Activated T-helper 1 cell treated with anti-CD3 and anti-CD28 coated beads, Interleukin-12 subunit alpha, Interleukin-12 subunit beta, Interleukin-2, Interleukin-4 antibody, amounts not matched to agents 30 ng/mL and 10 ng/mL and 1 ng/mL, durations not matched to agents 14 hours and 24 hours and 36 hours (primary cell): ENCODE data around the gene ZNF469. TPM values are rescaled to one million over a fixed set of nuclear protein-coding genes. Genes with fewer than 3 reads are reported as not detected.

Experiments used
- DNase-seq: peaks from one replicate; pipeline ENCODE4 v3.0.0; 2021; ENCODE audit warnings: low spot score
- H3K27ac Mint-ChIP-seq: one replicate; pipeline ENCODE4 v1.8.0; 2021; ENCODE audit warnings: mild to moderate bottlenecking, mixed read lengths
- H3K27me3 Mint-ChIP-seq: one replicate; pipeline ENCODE4 v1.8.0; 2022; ENCODE audit warnings: mild to moderate bottlenecking, moderate library complexity, mixed read lengths; ENCODE audit not compliant: insufficient read depth
- H3K36me3 Mint-ChIP-seq: one replicate; pipeline ENCODE4 v1.8.0; 2021; ENCODE audit warnings: low read depth, mixed read lengths
- H3K4me1 Mint-ChIP-seq: one replicate; pipeline ENCODE4 v1.8.0; 2021; ENCODE audit warnings: low read depth, mixed read lengths
- H3K4me3 Mint-ChIP-seq: one replicate; pipeline ENCODE4 v1.8.0; 2021; ENCODE audit warnings: mild to moderate bottlenecking, moderate library complexity, mixed read lengths
- H3K9me3 Mint-ChIP-seq: one replicate; pipeline ENCODE4 v1.8.0; 2021; ENCODE audit warnings: mixed read lengths
- intact Hi-C: fragments of 100-400 bp; cut with micrococcal nuclease; formaldehyde crosslinking; loops from one replicate; pipeline ENCODE4 v1.15.1; 2024
- total RNA-seq: library from RNA; stranded (reverse); gene quantifications from 2 replicates; pipeline ENCODE4 v1.2.3, GENCODE V29; 2022

Gene ZNF469
- total RNA-seq, 1 donor from 2014 or later, result 0.57 TPM

DNA sequence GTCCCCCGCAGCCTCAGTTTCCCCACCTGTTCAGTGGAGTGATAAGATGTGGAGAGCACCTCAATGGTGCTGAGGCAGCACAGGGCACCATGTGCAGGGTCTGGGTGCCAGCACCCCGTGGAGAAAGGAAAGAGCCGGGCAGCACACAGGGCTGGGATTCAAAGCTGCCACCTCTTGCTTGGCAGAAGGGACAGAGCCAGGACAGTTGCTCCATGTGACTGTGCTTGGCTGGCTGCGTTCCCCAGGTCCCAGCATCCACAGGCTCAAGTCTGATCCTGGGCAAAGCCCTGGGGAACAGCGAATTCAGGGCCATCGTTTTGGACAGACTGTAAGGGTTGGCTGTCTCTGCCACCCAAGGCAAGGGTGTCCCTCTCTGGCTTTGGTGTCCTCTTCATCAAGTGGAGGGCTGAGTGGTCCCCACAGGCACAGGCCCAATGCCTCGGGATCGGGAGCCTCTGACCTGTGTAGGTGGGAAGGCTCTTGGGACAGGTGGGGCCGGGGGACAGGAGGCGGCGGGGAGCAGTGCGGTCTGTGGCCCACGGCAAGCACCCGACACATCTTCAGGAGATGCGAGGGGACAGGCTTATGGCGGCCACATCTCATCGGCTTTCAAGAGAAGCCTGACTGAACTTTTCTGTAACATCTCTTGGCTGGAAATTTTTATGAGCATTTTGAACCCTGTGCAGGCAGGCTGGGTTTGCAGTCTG is 8.5 kb downstream of the ZNF469 start:
- no peak for DNase-seq
- H3K4me3 Mint-ChIP-seq, result no peak overlapping the region
- H3K27me3 Mint-ChIP-seq, result no peaks in the 10 kb centered on the region
- no peak overlapping the region for H3K27ac Mint-ChIP-seq
- no peaks in the 10 kb centered on the region for H3K4me1 Mint-ChIP-seq
- H3K9me3 Mint-ChIP-seq, result no peaks in the 10 kb centered on the region
- intact Hi-C loops, result no loop called here
- H3K36me3 Mint-ChIP-seq, result no peaks in the 10 kb centered on the region

DNA sequence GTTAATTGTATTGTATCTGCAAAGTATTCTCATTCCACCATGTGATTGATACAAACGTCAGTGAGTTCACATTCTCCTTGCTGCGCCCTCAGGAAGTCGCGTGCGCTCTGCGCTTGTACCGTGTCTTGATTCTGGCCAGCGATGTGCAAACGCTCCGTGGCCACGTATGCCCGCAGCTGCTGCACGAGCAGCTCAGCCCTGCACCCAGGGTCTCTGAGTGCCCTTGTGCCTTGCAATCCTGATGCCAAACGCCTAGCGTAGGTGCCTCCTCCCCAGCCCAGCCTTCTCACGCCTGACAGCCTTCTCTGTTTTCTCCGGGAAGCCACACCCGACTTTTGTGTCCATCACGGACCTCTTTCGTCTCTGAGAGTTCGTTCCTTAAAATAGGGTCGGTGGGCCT is 9.4 kb downstream of the ZNF469 start:
- Mint-ChIP-seq H3K36me3 (no peaks in the 10 kb centered on the region), H3K9me3 (no peaks in the 10 kb centered on the region), H3K4me1 (no peaks in the 10 kb centered on the region), H3K27ac (no peak overlapping the region), H3K27me3 (no peaks in the 10 kb centered on the region), H3K4me3 (no peak overlapping the region)
- intact Hi-C loops, result no loop called here
- DNase-seq, result no peak

DNA sequence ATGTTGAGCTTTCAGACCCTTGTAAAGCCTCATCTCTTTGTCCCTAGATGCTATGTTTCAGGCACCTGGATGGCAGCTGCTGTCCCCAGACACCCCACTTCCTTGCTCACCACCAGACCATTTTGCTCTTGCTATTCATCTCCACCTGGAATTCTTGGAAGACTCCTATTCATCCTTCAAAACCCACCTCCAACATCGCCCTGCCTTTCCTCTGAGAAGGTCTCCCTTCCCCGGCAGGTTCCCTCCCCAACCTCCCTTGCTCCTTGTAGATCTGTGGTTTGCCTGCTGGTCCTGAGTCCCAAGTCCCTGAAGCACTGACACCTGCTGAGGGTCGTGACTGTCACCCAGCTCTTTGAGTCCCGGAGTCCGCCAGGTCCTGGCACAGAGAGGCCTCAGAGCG is 9.9 kb downstream of the ZNF469 start:
- Mint-ChIP-seq H3K27me3 (no peaks in the 10 kb centered on the region), H3K9me3 (no peaks in the 10 kb centered on the region), H3K36me3 (no peaks in the 10 kb centered on the region), H3K27ac (no peak overlapping the region), H3K4me1 (no peaks in the 10 kb centered on the region), H3K4me3 (no peak overlapping the region)
- no peak for DNase-seq
- intact Hi-C loops, result no loop called here

DNA sequence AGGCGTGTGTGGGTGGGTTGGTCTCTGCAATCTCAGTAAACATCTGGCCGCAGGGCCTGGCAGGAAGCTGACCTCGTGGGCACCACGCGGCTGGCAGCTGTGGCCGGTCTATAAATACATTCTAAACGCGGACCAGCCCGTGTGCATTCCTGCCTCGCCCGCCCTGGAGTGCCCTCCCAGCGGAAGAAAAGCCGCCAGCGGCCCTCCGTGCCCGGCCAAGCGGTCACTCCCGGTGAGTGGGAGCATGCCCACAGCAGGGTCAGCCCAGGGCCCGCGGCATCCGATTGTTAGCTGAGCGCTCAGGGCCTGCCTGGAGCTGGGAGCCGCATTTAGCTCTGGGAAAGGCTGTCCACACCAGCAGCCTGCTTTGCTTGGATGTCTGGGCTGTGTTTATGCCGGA is 10.3 kb downstream of the ZNF469 start:
- H3K4me3 Mint-ChIP-seq, result no peak overlapping the region
- no peaks in the 10 kb centered on the region for H3K4me1 Mint-ChIP-seq
- intact Hi-C loops, result no loop called here

DNA sequence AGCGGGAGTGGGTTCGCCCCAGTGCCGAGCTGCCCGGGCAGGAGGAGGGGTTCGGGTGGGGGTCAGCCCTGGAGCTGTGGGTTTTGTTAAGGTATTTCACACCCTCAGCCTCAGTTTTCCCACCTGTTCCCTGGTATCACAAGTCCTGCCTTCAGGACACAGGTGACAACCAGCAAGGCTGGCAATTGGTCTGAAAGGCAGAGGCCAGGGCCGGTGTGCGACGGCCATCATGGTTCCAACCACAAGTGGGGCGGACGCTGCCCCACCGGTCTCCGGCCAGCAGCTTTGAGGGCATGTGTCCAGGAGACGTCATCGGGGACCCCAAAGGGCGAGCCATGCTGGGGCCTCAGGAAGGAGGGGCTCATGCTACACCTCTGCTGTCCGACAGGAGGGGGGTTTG is 10.8 kb downstream of the ZNF469 start:
- Mint-ChIP-seq H3K36me3 (no peaks in the 10 kb centered on the region), H3K4me3 (no peak overlapping the region), H3K27ac (no peak overlapping the region), H3K27me3 (no peaks in the 10 kb centered on the region), H3K4me1 (no peaks in the 10 kb centered on the region), H3K9me3 (peaks cover 4% of the 10 kb centered on the region)
- no peak for DNase-seq
- intact Hi-C loops, result no loop called here

More for the DNA sequence above, 10.3 kb downstream of the ZNF469 start:
- H3K27ac Mint-ChIP-seq, result no peak overlapping the region
- H3K36me3 Mint-ChIP-seq, result no peaks in the 10 kb centered on the region
- DNase-seq, result no peak
- no peaks in the 10 kb centered on the region for H3K27me3 Mint-ChIP-seq
- H3K9me3 Mint-ChIP-seq, result peaks cover 1% of the 10 kb centered on the region

DNA sequence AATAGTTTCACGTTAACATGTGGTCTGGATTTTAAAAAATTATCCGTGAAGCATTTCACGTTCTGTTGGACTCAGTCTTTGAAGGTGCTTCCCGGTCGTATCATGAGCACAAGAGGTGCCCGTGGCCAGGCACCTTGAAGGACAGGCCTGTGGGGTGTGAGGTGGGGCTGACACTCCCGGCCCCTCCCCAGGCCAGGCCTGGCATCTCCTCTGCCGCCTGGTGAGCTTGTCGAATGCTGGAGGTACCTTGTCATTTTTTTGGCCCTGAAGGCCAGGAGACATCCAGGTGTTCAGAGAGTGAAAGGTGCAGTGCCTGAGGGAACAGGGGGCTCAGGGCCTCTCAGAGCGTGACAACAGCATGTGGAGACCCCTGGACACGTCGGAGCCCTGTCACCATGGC is 11.7 kb downstream of the ZNF469 start:
- DNase-seq, result no peak
- no peaks in the 10 kb centered on the region for H3K36me3 Mint-ChIP-seq
- H3K4me1 Mint-ChIP-seq, result no peaks in the 10 kb centered on the region
- intact Hi-C loops, result no loop called here
- peaks cover 4% of the 10 kb centered on the region for H3K9me3 Mint-ChIP-seq
- no peaks in the 10 kb centered on the region for H3K27me3 Mint-ChIP-seq
- no peak overlapping the region for H3K27ac Mint-ChIP-seq
- no peak overlapping the region for H3K4me3 Mint-ChIP-seq

DNA sequence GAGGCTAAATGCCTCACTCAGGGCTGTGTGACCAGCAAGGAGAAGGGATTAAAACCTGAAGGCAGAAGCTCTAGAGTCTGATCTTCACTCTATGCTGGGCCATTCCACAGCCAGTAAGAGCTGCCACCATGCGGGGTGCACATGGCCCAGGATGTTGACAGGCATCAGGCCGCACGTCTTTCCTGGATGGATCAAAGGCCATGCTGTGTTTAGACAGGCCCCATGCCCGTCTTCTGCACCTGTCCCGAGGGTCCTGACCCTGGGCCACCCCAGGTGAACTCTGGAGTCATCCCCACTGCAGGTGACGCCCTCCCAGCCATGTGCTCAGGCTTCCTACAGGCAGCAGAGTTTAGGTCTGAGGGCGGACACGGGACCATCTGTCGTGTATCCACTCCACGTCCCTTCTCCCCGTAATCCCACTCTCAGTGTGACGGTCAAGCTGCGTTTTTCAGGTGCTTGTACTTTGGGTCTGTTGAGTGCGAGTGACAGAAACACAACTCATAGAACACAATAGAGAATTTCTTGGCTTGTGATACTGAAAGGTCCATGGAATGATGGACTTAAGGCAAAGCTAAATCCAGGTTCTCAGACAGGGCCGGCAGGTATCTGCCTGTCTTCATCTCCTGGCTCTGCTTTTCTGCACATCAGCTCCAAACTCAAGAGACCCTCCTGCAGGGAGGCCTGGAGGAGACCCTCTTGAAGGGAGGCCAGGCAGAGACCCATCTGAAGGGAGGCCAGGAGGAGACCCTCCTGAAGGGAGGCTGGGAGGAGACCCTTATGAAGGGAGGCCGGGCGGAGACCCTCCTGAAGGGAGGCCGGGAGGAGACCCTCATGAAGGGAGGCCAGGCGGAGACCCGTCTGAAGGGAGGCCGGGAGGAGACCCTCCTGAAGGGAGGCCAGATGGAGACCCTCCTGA is 13.2 kb downstream of the ZNF469 start:
- H3K27ac Mint-ChIP-seq, result no peak overlapping the region

DNA sequence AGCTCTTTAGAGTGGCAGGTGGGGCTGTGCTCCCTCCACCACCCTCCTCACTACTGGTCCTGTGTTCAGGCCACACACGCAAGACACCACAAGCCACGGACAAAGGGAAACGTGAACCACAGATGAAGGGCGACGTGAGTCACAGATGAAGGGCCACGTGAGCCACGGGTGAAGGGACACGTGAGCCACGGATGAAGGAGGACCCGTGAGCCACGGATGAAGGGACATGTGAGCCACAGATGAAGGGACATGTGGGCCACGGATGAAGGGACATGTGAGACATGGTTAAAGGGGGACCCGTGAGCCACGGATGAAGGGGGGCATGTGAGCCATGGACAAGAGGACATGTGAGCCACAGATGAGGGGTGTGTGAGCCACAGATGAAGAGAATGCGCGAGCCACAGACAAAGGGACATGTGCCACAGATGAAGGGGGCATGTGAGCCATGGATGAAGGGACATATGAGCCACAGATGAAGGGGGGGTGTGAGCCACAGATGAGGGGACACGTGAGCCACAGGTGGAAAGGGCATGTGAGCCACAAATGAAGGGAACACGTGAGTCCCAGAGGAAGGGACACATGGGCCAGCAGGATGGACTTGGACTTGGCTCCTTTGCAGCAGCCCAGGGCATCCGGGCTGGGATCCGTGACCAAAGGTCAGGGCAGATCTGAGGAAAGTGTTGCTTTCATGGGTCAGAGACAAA is 15.6 kb downstream of the ZNF469 start:
- intact Hi-C loops, result no loop called here
- H3K4me3 Mint-ChIP-seq, result no peak overlapping the region
- no peak overlapping the region for H3K27ac Mint-ChIP-seq
- peaks cover 4% of the 10 kb centered on the region for H3K9me3 Mint-ChIP-seq
- H3K4me1 Mint-ChIP-seq, result no peaks in the 10 kb centered on the region
- DNase-seq, result no peak
- H3K36me3 Mint-ChIP-seq, result no peaks in the 10 kb centered on the region
- no peaks in the 10 kb centered on the region for H3K27me3 Mint-ChIP-seq

More for the DNA sequence above, 13.2 kb downstream of the ZNF469 start:
- DNase-seq, result no peak
- H3K36me3 Mint-ChIP-seq, result no peaks in the 10 kb centered on the region
- peaks cover 4% of the 10 kb centered on the region for H3K9me3 Mint-ChIP-seq
- no peak overlapping the region for H3K4me3 Mint-ChIP-seq
- H3K27me3 Mint-ChIP-seq, result no peaks in the 10 kb centered on the region
- intact Hi-C loops, result no loop called here
- H3K4me1 Mint-ChIP-seq, result no peaks in the 10 kb centered on the region

DNA sequence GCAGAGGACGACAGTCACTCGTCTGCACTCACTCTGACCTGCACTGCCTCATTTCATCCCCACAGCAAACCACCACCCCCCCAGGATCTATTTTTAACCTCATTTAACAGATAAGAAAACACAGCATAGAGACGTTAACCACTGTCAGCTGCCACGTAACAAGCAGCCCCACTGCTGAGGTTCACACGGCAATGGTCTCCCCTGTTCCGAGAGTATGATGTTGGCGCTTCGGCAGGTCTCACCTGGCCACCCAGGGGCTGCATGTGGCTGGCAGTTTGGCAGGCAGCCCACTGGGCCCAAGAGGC is 16.1 kb downstream of the ZNF469 start:
- H3K4me3 Mint-ChIP-seq, result no peak overlapping the region
- peaks cover 4% of the 10 kb centered on the region for H3K9me3 Mint-ChIP-seq
- DNase-seq, result no peak
- no peaks in the 10 kb centered on the region for H3K36me3 Mint-ChIP-seq
- H3K27ac Mint-ChIP-seq, result no peak overlapping the region
- no peaks in the 10 kb centered on the region for H3K27me3 Mint-ChIP-seq
- intact Hi-C loops, result no loop called here
- no peaks in the 10 kb centered on the region for H3K4me1 Mint-ChIP-seq

DNA sequence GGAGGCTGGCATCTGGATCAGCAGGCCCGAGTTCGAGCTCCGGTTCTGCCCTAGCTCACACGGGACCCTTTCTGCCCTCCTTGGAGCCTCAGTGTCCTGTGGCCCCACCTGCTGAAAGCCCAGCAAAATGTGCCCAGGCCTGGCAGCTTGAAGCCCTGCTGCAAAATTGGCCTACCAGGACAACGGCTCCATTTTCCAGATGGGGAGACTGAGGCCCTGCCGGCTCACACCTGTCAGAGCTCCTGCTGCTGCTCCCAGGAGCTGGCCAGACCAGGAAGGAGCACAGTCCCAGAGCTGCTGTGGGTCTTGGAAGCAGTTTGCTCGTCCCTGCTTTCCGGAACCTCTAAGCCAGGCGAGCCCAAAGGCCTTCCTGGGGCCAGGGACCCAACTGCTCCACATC is 17.4 kb downstream of the ZNF469 start:
- H3K4me3 Mint-ChIP-seq, result no peak overlapping the region
- DNase-seq, result no peak
- H3K4me1 Mint-ChIP-seq, result no peaks in the 10 kb centered on the region
- no peaks in the 10 kb centered on the region for H3K27me3 Mint-ChIP-seq
- no peak overlapping the region for H3K27ac Mint-ChIP-seq
- H3K36me3 Mint-ChIP-seq, result no peaks in the 10 kb centered on the region
- H3K9me3 Mint-ChIP-seq, result peaks cover 4% of the 10 kb centered on the region
- intact Hi-C loops, result no loop called here

DNA sequence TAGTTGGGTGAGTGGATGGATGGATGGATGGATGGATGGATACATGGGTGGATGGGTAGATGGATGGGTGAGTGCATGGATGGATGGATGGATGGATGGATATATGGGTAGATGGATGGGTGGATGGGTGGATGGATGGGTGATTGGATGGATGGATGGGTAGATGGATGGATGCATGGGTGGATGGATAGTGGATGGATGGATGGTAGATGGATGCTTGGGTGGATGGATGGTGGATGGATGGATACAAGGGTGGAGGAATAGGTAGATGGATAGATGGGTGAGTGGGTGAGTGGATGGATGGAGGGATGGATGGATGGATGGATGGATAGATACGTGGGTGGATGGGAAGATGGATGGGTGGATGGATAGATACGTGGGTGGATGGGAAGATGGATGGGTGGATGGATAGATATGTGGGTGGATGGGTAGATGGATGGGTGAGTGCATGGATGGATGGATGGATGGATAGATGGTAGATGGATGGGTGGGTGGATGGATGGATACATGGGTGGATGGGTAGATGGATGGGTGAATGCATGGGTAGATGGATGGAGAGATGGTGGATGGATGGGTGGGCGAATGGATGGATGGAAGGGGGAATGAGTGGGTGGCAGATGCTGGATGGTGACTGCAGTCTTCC is 19.0 kb downstream of the ZNF469 start:
- no peaks in the 10 kb centered on the region for H3K27me3 Mint-ChIP-seq
- no peak overlapping the region for H3K27ac Mint-ChIP-seq
- H3K36me3 Mint-ChIP-seq, result no peaks in the 10 kb centered on the region
- no peak overlapping the region for H3K4me3 Mint-ChIP-seq
- intact Hi-C loops, result no loop called here
- H3K4me1 Mint-ChIP-seq, result no peaks in the 10 kb centered on the region
- DNase-seq, result no peak
- H3K9me3 Mint-ChIP-seq, result peaks cover 4% of the 10 kb centered on the region

DNA sequence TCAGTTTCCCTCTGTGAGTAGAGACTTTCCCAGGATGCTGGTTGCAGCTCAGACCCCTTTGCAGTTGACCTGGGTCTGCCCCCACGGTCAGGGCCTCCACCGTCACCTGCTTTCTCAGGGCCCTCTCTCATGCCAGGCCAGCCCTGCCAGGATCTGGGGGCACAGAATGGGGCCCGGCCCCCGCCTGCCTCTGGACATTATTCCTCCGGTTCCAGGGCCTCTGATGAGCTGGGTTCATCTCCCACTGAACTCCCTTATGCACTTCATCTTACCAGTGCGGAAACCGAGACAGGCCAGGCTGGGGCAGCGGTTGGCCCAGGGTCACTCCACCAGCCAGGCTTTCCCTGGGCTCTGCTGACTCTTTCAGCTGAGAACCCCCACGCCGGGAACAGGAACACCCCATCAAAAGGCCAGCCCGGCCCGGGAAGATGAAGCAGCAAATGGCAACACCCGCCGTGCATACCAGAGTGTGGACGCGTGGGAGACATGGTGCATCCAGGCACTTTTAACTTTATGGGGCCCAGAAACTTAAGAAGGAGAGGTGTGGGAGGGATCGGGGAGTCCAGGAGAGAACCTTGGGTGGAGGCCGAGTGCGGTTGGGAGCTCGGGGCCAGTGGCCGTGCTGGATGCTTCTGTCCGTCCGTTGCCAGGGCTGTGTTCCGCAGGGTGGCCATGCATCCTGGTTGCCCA is 19.9 kb downstream of the ZNF469 start:
- Mint-ChIP-seq H3K27ac (no peak overlapping the region), H3K9me3 (peaks cover 4% of the 10 kb centered on the region), H3K4me1 (peaks cover 2% of the 10 kb centered on the region), H3K4me3 (no peak overlapping the region), H3K36me3 (no peaks in the 10 kb centered on the region), H3K27me3 (no peaks in the 10 kb centered on the region)
- intact Hi-C loops, result no loop called here
- DNase-seq, result no peak
